HCEC 1CT (cell line): ENCODE data around the gene RASGRP4.
"Not testable (repeated sequence)": the region's sequence is repeated elsewhere in the genome, so short reads cannot be mapped to it uniquely, and the experiment has no call there.

Experiments used
- DNase-seq: peaks from one replicate; pipeline ENCODE4 v3.0.0-alpha.2; 2017

RASGRP4 gene

DNA sequence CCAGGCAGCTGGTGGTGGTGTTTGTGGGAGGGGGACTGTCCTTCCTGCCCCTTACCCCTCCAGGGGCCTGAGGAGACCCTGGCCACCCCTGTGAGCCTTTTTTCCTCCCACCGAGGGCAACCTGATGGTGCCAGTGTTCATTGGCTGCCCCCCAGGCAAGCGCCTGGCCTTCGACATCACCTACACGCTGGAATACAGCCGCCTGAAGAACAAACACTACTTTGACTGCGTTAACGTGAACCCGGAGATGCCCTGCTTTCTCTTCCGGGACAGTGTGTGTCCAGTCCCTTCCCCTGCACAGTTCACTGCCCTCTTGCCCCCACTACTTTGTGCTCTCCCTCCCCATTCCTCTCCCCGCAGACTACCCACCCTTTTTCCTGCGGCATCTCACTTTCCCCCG is 59.0 kb downstream of the RASGRP4 start:
- DNase-seq = no peak

DNA sequence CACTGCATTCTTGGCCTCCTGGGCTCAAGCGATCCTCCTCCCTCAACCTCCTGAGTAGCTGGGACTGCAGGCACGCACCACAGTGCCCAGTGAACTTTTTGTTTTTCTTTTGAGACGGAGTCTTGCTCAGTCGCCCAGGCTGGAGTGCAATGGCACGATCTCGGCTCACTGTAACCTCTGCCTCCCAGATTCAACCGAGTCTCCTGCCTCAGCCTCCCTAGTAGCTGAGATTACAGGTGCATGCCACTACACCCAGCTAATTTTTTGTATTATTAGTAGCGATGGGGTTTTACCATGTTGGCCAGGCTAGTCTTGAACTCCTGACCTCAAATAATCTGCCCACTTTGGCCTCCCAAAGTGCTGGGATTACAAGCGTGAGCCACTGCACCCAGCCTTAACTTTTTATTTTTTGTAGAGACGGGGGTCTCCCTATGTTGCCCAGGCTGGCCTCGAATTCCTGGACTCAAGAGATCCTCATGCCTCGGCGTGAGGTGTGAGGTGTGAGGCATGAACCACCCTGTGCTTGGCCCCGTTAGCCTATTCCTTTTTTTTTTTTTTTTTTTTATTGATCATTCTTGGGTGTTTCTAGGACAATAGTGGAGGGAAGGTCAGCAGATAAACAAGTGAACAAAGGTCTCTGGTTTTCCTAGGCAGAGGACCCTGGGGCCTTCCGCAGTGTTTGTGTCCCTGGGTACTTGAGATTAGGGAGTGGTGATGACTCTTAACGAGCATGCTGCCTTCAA is 62.9 kb downstream of the RASGRP4 start:
- not testable (repeated sequence) for DNase-seq

DNA sequence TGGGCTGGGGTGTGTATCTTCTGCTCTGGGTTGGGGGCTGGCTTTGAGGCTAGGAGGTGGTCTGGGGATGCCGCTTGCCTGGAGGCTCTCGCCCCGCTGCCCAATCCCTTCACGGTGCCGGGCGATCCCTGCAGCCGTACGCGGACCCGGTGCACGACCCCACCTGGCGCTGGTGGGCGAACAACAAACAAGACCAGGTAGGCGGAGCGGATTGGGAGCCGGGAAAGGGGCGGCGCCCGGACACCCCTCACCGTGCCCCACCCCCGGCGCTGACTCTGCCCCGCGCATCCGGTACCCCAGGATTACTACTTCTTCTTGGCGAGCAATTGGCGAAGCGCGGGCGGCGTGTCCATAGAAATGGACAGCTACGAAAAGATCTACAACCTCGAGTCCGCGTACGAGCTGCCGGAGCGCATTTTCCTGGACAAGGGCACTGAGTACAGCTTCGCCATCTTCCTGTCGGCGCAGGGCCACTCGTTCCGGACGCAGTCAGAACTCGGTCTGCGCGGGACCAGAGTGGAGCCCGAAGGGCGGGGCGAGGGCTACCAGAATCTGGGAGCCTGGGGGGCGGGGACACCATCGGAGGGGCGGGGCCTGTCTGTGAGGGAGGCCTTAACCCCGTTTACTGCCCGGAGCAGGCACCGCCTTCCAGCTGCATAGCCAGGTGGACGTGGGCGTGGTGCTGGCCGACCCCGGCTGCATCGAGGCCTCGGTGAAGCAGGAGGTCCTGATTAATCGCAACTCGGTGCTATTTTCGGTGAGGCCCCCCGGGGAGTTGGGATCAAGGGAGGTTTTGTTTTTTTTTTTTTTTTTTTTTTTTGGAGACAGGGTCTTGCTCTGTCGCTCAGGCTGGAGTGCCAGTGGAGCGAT is 63.7 kb downstream of the RASGRP4 start:
- DNase-seq = peak; percentile 60

DNA sequence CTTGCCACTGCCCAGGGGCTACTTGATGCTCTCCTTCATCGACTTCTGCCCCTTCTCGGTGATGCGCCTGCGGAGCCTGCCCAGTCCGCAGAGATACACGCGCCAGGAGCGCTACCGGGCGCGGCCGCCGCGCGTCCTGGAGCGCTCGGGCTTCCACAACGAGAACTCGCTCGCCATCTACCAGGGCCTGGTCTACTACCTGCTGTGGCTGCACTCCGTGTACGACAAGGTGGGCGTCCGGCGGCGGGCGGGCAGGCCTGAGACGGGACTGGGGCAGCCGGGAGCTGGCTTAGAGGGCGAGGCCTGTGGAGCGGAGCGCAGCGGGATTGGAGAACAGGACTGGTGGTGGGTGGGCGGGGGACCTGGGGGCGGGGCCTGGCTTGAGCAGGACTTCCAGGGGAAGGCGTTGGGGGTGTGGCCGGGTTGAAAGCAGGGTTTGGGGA is 64.4 kb downstream of the RASGRP4 start:
- DNase-seq = peak; percentile 61

DNA sequence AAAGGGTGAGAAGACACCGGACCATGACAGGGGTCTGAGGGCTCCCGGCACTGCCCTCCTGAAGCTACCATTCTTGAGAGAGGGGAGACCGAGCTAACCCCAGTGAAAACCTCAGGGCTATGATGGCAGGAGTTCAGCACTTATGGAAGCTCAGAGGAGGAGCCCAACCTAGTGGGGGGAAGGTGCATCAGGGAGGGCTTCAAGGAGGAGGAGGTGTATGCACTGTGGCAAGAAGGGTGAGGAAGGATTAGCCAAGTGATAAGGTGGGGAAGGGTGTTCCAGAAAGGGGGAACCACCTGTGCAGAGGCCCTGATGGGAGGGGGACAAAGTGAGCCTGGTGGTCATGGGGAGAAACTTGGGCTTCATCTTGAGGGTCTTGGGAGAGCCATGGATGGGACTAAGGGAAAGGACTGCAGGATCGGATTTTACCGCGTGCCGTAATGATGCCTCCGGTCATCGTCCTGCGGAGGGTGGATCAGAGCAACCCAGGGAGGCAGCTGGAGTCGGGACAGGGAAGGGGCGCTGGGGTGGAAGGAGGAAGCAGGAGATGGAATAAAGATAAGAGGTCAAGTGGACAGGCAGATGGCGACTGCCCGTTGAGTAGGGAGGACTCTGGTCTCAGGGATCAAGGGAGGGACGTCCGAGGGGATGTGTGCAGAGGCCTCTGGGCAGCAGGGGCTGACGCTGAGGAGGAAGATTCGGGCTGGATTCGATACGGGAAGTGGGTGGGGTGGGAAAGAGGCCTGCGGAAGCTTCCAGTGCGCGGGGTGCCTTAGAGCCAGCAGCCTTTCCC is 65.0 kb downstream of the RASGRP4 start:
- no peak for DNase-seq

DNA sequence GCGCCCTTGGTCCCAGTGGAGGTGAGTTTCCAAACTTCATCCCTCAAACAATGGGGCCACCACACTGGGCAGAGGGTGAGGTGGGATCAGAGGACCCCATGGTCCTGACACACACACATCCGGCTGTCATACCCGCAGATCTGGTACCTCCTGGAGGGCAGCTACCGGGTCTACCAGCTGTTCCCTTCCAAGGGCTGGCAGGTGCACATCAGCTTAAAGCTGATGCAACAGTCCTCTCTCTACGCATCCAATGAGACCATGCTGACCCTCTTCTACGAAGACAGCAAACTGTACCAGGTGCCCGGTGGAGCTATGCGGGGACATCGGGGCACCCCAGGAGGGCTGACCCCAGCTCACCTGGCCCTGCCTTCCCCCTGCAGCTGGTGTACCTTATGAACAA is 65.7 kb downstream of the RASGRP4 start:
- no peak for DNase-seq

DNA sequence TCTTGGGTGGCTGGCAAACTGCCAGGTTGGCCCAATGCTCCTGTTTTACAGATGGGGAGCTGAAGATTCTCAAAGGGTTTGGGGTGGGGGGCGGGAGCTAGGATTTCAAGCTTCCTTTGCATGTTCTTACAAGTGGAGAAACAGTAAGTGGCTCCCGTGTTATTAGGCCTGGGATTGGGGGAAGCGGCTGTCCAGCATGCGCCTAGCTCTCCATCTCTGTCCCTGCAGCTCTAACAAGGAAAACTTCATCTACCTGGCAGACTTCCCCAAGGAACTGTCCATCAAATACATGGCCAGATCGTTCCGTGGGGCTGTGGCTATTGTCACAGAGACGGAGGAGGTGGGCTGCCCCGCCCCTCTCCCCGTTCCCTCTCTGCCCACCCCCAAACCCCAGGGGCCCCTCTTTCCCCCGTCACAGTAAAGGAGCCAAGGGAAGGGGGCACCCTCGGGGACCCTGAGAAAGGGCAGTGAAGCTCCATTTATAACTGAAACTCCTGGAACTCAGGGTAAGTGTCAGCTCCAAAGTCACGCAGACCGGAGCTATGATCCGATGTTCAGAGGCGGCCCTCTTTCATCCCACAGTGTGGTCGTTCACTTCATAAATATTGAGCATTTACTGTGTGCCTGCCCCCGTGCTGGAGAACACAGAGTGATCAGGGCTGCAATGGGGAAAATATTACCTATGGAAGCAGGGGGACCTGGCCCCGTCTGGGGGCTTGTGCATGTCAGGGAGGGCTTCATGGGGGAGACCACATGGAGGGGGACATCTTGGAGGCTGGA is 66.6 kb downstream of the RASGRP4 start:
- no peak for DNase-seq
